ENCODE data around the gene MAPRE2.

MAPRE2 gene

DNA sequence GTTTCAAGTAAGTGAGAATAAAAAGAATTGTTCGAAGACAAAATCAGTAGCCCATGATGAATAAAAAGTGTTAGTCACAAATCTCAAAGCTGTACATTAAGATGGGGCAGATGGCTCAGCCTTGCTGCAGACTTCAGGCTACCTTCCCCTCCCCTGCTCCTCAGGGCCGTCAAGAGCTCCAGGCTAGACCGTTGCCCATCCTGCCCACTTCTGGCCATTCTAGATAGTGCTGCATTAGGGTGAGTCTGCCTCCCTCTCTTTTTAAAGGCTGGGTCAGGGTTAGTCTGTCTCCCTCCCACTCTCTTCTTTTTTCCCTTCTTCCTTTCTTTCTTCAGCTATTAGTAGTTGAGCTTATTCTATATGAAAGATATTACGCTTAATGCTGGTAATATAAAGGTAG, 86.0 kb downstream of the MAPRE2 start:
- H3K27me3 ChIP-seq (ENCODE audit: low read depth, low read length): no peaks in the 10 kb centered on the region
- H3K79me2 ChIP-seq (ENCODE audit: low read length): peaks cover 29% of the 10 kb centered on the region
- no peak overlapping the region for H3K4me3 ChIP-seq (ENCODE audit: low read length)
- H4K20me1 ChIP-seq (ENCODE audit: insufficient read depth, low read length): peaks cover 6% of the 10 kb centered on the region; the same call in 1 of the 2 replicates
- TF ChIP-seq, protein P1, sequence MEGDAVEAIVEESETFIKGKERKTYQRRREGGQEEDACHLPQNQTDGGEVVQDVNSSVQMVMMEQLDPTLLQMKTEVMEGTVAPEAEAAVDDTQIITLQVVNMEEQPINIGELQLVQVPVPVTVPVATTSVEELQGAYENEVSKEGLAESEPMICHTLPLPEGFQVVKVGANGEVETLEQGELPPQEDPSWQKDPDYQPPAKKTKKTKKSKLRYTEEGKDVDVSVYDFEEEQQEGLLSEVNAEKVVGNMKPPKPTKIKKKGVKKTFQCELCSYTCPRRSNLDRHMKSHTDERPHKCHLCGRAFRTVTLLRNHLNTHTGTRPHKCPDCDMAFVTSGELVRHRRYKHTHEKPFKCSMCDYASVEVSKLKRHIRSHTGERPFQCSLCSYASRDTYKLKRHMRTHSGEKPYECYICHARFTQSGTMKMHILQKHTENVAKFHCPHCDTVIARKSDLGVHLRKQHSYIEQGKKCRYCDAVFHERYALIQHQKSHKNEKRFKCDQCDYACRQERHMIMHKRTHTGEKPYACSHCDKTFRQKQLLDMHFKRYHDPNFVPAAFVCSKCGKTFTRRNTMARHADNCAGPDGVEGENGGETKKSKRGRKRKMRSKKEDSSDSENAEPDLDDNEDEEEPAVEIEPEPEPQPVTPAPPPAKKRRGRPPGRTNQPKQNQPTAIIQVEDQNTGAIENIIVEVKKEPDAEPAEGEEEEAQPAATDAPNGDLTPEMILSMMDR (IDR thresholded peaks at IDR 0.05; ENCODE audit: low read depth, low read length): no peak
- TF ChIP-seq EZH2phosphoT487 (IDR thresholded peaks at IDR 0.05; ENCODE audit: low read depth): no peak
- peaks cover 78% of the 10 kb centered on the region for H3K36me3 ChIP-seq (replicated peaks; ENCODE audit: low read depth, low read length)
- H2AFZ ChIP-seq (ENCODE audit: low read depth, low read length): no peak overlapping the region
- no peak overlapping the region for H3K27ac ChIP-seq (ENCODE audit: low read length)
- no peak overlapping the region for H3K4me2 ChIP-seq (ENCODE audit: low read length)
- H3K4me1 ChIP-seq (ENCODE audit: low read length): peaks cover 24% of the 10 kb centered on the region
- peaks cover 12% of the 10 kb centered on the region; the same call in 1 of the 2 replicates for H3K9me3 ChIP-seq (ENCODE audit: insufficient read depth, low read length)
- no peak overlapping the region for H3K9ac ChIP-seq (ENCODE audit: low read length)

DNA sequence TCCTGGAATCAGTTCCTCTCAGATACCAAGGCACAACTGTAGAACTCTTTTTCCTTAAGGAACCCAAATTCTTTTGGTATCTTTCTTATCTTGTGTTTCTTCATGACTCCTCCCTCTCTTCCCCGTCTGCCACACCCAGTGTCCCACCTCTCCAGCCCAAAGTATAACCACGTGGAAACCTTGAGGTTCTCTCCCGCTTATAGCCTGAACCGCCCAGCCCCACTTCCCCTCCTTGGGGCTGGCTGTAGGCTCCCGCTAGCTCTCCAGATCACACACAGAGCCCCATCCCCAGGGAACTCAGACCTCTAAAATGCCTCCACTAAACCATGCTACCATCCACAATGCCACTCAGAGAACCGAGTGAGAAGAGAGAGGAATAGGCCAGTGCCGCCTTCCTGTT, 87.5 kb downstream of the MAPRE2 start:
- Histone ChIP-seq H3K27ac (ENCODE audit: low read length) (no peak overlapping the region), H3K9ac (ENCODE audit: low read length) (no peak overlapping the region), H2AFZ (ENCODE audit: low read depth, low read length) (no peak overlapping the region), H3K4me3 (ENCODE audit: low read length) (no peak overlapping the region), H4K20me1 (ENCODE audit: insufficient read depth, low read length) (peaks cover 6% of the 10 kb centered on the region; the same call in 1 of the 2 replicates), H3K4me2 (ENCODE audit: low read length) (no peak overlapping the region), H3K27me3 (ENCODE audit: low read depth, low read length) (no peaks in the 10 kb centered on the region), H3K4me1 (ENCODE audit: low read length) (peaks cover 24% of the 10 kb centered on the region), H3K36me3 (replicated peaks; ENCODE audit: low read depth, low read length) (peaks cover 78% of the 10 kb centered on the region), H3K9me3 (ENCODE audit: insufficient read depth, low read length) (peaks cover 4% of the 10 kb centered on the region; the same call in 1 of the 2 replicates), H3K79me2 (ENCODE audit: low read length) (peaks cover 19% of the 10 kb centered on the region)
- TF ChIP-seq EZH2phosphoT487 (IDR thresholded peaks at IDR 0.05; ENCODE audit: low read depth): no peak
- TF ChIP-seq, protein P1 (IDR thresholded peaks at IDR 0.05; ENCODE audit: low read depth, low read length): no peak

DNA sequence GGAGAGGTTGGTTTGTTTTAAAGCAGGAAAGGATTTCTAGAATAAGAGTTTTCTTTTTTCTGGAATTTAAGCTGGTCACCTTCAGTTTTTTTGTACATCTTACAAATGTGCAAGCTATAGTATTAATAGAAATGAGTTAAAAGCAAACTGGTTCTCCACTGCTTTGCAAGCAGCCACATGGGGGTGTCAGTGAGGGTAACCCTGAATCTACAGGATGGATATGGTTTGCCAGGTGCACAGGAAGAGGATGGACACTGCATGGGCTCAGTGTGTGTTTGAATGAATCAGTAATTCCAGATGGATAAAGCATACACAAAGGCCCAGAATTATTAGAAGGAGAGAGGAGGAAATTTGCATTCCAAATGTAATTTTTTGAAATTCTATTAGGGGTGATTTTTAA, 89.0 kb downstream of the MAPRE2 start:
- Histone ChIP-seq H3K4me3 (ENCODE audit: low read length) (no peak overlapping the region), H3K4me1 (ENCODE audit: low read length) (peaks cover 17% of the 10 kb centered on the region), H3K27ac (ENCODE audit: low read length) (no peak overlapping the region)

DNA sequence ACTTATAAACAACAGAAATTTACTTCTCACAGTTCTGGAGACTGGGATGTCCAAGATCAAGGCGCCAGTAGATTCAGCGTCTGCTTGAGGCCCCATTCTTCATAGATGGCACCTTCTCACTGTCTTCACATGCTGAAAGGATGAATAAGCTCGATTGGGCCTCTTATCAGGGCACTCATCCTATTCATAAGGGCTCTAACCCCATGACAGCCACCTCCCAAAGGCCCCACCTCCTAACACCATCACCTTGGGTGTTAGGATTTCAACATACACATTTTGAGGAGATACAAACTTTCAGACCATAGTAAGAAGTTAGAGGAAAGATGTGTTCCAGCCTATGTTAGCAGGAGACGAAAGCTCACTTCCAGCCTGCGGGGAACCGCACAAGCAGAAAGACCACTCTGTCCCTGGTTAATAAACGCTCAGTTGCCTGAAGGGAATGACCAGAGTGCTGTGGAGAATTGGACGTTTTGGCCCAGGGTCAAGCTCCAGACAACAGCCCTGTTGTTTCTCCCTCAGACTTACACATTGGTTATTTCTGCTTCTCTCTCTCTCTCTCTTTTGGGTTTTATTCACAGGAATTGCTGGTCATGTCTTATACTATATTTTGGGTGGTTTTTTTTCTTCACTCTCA, 90.3 kb downstream of the MAPRE2 start:
- Histone ChIP-seq H4K20me1 (ENCODE audit: insufficient read depth, low read length) (no peaks in the 10 kb centered on the region), H3K79me2 (ENCODE audit: low read length) (no peaks in the 10 kb centered on the region), H2AFZ (ENCODE audit: low read depth, low read length) (no peak overlapping the region), H3K4me2 (ENCODE audit: low read length) (no peak overlapping the region), H3K4me3 (ENCODE audit: low read length) (no peak overlapping the region), H3K27ac (ENCODE audit: low read length) (no peak overlapping the region), H3K27me3 (ENCODE audit: low read depth, low read length) (no peaks in the 10 kb centered on the region), H3K9ac (ENCODE audit: low read length) (no peak overlapping the region), H3K4me1 (ENCODE audit: low read length) (0 out of 2 replicates have a peak, but pooled peaks cover 9% of the 10 kb centered on the region), H3K36me3 (replicated peaks; ENCODE audit: low read depth, low read length) (peaks cover 89% of the 10 kb centered on the region), H3K9me3 (ENCODE audit: insufficient read depth, low read length) (no peaks in the 10 kb centered on the region)
- TF ChIP-seq, protein P1 (IDR thresholded peaks at IDR 0.05; ENCODE audit: low read depth, low read length): no peak
- TF ChIP-seq EZH2phosphoT487 (IDR thresholded peaks at IDR 0.05; ENCODE audit: low read depth): no peak

More for the DNA sequence above, 89.0 kb downstream of the MAPRE2 start:
- no peaks in the 10 kb centered on the region for H3K9me3 ChIP-seq (ENCODE audit: insufficient read depth, low read length)
- no peak for TF ChIP-seq EZH2phosphoT487 (IDR thresholded peaks at IDR 0.05; ENCODE audit: low read depth)
- TF ChIP-seq, protein P1 (IDR thresholded peaks at IDR 0.05; ENCODE audit: low read depth, low read length): peak; percentile 36
- no peaks in the 10 kb centered on the region for H3K27me3 ChIP-seq (ENCODE audit: low read depth, low read length)
- no peak overlapping the region for H2AFZ ChIP-seq (ENCODE audit: low read depth, low read length)
- H3K4me2 ChIP-seq (ENCODE audit: low read length): no peak overlapping the region
- H3K79me2 ChIP-seq (ENCODE audit: low read length): peaks cover 6% of the 10 kb centered on the region; the same call in 1 of the 2 replicates
- H3K9ac ChIP-seq (ENCODE audit: low read length): no peak overlapping the region
- peaks cover 80% of the 10 kb centered on the region for H3K36me3 ChIP-seq (replicated peaks; ENCODE audit: low read depth, low read length)
- H4K20me1 ChIP-seq (ENCODE audit: insufficient read depth, low read length): peaks cover 4% of the 10 kb centered on the region; the same call in 1 of the 2 replicates
